ENCODE measurements around the gene SPTAN1.

DNA sequence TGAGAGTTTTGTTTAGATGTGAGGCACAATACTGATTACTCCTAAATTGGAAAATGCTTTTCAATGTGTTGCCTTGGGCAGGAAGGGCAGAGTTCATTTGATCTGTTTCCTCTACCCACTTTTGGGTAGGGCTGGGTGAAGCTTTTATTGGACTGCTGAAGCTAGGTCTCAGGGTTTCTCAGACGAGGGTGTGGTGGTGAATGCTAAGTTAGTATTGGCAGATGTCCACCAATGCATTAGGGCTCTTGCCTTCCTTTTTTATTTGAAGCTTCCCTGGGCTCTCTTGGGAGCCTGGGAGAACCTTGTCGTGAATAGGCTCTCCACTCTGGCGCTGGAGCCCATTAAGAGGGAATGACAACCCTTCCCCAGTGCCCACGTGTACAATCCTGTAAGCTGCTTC lies 23.1 kb downstream of the SPTAN1 start:
- TF ChIP-seq POLR2AphosphoS5 (IDR thresholded peaks at IDR 0.05; ENCODE audit: low read depth, low read length) (no peak), POLR2A (IDR thresholded peaks at IDR 0.05; ENCODE audit: low read depth, low read length) (no peak)

All from GM12892 (cell line).